ENCODE data around the gene VOPP1.
A peak's percentile ranks its signal among the peaks of the same experiment; 100 is the strongest.

The VOPP1 gene

DNA sequence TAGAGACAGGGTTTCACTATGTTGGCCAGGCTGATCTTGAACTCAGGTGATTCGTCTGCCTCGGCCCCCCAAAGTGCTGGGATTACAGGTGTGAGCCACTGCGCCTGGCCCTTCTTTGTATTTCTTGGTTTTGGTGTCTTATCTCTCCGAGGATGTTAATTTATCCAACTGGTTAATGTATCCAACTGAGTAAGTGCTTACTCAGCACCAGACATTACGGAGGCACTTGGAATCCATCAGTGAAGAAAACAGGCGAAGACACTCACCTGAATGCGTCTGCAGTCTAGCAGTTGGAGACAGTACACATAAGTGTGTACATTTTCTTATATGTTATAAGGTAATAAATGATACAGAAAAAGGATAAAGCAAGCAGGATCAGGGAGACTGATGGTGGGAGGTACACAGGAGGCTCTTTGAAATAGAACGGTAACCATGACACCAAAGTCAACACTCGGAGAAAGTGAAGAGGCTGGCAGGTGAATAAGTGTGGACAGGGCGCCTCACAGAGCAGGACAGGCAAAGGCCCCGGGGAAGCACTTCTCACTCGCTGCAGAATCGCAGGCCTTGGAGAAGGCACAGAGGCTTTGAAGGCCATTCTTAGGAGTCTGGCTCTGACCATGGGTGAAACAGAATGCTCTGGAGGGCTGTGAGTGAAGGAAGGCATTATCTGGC, 134.1 kb downstream of the VOPP1 start:
- DNase-seq (ENCODE audit: low read depth, low spot score) = no peak

DNA sequence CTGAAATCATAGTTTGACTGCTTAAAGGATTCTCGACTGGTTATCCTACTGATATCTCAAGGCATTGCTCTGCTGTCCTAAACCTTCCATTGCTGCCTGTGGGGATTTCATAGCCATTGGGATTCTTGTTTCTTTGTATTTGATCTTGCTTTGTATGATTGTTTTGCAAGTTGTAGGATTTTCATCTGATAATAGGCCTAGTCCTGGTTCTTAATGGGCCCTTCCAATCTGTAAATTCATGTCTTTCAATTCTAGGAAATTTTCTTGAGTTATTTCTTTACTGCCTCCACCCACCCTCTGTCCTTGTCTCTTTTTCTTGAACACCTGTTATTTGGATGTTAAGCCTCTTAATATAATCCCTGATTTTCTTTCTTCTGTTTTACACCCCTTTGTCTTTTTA, 134.9 kb downstream of the VOPP1 start:
- no peak for DNase-seq (ENCODE audit: low read depth, low spot score)

DNA sequence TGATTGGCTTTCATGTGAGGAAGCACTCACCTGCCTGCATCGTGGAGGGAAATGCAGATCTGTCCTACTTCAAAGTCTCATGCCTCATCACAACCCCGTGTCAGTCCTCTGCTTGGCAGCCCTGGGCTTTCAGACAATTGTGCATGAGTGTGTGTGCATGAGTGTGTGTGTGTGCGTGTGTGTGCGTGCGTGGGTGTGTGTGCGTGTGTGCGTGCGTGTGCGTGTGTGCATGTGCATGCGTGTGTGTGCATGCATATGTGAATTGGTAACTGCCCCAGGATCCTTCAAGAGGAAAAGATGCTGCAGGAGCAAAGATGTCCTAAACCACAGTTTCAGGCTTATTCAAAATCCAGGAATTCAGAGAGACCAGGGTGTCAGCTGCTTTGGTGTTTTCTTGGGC, 135.8 kb downstream of the VOPP1 start:
- DNase-seq (ENCODE audit: low read depth, low spot score) = no peak

DNA sequence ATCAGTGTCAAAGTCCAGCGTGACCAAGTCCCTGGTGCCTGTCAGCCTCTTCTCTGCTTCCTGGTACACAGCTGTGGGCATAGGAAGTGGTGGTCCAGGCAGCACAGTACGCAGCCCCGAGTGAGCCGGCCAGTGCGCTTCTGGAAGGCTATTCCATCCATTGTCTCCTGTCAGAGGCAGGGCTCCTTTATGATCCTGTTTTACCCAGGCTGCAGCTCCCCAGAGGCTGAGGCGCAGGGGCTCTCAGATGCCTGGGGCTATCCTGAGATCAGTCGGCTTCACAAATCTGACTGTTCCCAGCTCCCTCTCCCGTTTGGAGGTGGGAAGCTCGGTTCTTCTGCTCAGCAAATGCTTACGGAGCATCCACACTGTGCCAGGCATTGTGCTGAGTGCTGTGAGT, 136.8 kb downstream of the VOPP1 start:
- DNase-seq (ENCODE audit: low read depth, low spot score) = no peak

DNA sequence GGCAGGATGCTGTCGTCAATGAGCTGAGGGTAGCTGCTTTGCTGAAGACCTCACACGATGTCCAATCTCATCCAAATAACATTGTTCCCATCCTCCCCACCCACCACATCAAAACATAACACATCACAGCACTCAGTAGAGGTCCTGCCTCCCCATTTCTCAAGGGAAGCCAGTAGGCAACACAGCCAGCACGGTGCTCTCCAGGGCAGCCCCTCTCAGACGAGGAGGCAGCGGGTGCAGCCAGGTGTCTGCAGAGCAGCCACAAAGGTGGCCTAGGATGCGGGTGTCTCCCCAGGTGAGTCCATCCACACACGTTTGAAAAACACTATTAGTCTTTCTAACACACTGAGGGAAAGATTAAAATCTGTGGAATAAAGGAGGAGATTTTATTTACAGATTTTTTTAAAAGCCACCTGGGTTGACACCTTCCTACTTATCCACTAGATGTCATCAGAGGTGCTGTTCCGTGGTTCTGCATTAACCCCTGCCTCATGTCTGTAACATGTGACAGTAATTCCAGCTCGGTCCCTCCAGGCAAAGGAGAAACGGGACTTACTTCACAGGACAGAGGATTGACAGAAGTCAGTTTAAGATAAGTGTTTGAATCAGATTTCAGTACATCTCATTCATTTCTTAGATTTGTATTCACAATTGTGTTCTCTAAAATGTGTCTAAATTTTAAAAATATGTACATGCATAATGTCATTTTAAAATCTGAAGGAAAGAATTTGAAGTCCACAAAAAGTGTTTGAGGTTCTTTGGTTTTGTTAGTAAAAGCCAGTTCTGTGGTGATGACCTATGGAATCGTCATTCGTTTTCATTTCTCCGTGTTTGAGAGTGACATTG, 139.1 kb downstream of the VOPP1 start:
- peak; percentile 38 for DNase-seq (ENCODE audit: low read depth, low spot score)

DNA sequence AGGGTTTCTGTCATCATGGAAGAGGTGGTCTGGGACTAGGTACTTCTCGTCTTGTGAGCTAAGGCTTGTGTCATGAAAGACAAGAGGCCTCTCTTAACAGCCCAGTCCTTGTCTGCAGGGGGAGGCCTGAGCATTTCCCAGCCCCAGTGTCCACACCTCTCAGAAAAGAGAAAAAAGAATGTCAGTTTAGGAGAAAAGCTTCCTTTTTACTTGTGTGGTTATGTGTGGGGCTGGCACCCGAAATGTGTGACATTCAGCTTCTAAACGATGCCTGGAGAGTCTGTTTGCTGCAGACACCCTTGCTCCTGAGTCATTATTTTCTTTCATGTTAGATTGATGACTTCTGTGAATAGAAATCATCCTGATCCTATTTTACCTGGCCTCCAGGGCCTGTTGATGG, 139.8 kb downstream of the VOPP1 start:
- no peak for DNase-seq (ENCODE audit: low read depth, low spot score)

DNA sequence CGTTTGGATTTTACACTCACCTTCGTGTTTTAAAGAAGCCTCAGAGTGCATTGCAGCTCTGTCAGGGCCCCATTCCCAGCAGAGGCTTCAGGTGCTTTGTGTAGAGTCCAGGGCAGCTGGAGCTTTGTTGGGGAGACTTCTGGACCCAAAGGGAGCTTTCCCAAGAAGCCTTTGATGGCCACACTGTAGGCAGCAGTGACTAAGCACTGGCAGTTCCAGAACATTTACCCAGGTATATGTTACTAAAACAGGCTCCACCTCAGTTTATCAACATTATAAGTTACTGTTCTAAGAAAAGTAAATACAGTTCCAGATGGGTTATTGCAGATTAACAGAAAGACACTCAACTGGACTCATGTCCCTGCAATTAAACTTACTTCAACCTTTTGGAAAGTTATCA, 140.4 kb downstream of the VOPP1 start:
- no peak for DNase-seq (ENCODE audit: low read depth, low spot score)

DNA sequence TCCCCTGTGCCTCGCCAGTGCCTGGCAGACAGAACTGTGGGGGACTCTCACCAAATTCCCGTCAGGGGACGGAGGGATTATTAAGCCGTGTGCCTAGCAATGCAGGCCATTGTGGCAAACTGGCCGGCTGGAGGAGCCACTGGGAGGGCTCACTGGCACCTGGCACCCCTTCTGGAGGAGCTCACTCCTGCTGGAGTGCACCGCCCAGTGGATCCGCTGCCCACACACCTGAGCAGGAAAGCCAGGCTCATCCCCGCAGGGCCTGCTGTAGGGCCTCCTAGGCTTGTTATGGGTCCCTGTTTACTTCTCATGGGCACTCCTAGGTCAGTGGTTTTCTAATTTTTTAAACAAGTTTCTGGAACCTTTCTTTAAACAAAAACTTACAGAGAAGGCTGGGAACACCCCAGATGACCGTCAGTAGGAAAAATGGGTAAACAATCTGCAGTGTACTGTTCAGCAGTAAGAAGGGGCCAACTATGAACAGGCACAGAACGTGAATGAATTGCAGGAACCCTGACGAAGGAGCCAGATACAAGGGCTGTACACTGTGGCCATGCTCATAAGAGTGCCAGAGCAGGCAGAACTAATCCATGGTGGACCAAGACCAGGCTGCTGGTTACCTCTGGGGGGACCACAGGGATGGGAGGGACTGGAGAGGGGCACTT, 142.3 kb downstream of the VOPP1 start:
- DNase-seq (ENCODE audit: low read depth, low spot score) = no peak

DNA sequence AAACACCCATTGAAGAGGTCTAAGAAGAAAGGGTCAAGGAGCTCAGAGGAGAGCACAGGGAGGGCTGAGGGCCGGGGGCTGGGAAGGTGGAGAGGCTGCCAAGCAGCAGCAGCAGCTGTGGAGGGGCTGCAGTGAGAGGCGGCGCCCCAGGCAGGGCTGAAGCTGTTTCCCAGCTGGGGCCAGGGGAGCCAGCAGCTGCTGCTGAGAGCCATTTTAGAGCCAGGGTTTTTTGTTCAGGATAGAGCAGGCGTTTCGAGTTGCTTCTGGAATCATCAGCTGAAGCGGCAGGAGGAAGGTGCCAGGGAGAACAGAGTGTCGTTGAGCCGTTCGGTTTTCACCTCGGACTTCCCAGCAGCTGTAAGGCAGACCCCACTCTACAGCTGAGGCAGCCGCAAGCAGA, 144.5 kb downstream of the VOPP1 start:
- DNase-seq (ENCODE audit: low read depth, low spot score) = no peak

DNA sequence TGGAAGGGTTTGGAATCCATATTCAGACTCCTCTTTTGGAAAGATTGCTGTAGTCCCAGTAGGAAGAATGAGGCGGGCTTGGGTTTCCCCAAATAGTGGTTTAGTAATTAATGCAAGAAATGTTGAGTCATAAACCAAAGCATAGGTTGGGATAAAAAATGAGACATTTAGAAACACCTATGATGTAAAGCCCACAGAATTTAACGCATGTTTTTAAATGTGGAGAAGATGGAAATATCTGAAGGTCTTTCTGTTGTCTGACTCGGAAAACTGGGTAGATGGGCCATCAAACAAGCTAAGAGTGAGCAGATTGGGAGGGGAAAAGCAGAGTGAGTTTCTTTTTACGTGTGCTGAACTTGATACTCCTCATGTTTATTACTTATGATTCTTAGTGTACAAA, 145.0 kb downstream of the VOPP1 start:
- DNase-seq (ENCODE audit: low read depth, low spot score) = no peak

DNA sequence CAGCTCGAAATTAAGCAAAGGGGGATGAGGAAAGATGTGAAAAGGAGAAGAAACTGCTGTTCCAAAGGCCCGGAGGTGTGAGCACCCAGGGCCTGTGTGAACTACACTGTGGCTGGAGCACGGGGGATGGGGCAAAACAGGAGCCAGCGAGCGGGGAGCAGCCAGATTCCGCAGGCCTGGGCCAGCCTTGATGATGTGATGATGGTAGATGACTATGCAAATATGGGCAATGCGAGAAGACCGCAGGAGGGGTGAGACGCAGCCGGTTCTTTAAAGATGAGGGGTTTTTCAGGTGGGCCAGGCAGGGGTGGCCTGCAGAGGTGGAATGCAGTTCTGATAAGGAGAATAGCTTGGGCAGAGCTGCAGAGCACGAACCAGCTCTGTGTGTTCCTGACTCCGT, 145.6 kb downstream of the VOPP1 start:
- DNase-seq (ENCODE audit: low read depth, low spot score) = no peak

DNA sequence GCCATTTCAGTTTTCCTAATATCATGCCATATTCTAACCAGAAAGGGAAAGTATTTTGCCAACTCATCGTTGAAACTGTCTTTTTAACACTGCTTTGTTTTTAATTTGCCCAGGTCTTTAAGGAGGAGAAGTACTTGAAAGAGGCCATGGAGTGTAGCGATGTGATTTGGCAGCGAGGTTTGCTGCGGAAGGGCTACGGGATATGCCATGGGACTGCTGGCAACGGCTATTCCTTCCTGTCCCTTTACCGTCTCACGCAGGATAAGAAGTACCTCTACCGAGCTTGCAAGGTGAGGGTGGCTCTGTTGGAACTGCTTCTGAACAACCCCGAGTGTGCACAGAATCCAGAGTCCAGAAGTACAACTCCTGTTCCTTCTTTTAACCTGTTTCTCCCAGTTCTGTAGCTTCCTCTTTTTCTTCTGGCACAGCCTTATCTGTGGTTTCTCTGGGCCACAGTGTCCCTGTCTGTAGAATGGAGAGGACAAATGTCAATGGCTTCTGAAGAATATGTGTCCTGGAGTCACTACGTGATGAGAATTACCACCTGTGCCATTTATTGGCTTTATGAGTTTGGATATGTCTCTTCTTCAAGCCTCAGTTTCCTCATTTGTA, 147.1 kb downstream of the VOPP1 start:
- DNase-seq (ENCODE audit: low read depth, low spot score) = no peak

DNA sequence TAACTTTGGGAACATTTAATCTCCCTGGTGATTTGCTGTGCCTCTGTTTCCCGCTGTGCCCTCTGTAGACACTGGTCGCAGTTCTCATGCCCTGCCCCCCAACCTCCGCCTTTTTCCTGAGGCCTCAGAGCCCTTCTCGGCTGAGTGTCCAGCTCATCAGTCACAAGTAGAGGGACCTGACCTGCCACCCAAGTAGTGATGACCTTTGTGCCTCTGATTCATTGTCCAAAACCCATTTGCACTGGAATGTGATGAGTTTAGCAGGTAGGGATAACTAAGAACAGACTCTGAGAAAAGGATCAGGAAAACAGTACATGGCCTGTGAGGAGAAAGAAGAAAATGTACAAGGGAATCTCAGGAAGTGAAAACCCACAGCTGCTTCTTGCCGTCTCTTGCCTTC, 148.4 kb downstream of the VOPP1 start:
- DNase-seq (ENCODE audit: low read depth, low spot score) = no peak

DNA sequence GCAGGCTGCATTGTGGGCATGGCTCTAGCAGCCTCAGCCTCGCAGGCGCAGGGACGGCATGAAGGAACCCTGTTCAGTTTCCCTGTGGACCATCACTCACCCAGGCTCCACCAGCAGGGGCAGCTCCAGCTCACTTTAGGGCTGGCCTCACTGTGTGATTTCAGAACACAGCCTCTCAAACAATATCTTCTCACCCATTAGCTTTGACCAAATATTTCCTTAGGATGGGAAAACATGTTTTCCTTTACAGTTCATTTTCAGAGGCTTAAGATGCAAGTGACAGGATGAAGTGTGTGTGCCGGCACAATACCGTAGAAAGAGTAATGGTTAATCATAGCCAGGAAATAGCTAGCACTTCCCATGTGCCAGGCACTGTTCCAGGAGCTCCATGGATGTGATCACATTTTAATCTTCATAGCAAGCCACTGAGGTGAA, 149.0 kb downstream of the VOPP1 start:
- no peak for DNase-seq (ENCODE audit: low read depth, low spot score)

Measured in iPS DF 19.7 (cell line).